AG04450 (cell line): ENCODE results near the gene TSR2. TPM values are rescaled to one million over a fixed set of nuclear protein-coding genes. Genes with fewer than 3 reads are reported as not detected.

Experiments
- CTCF ChIA-PET: fragments of 300-600, 350-600 bp; formaldehyde crosslinking; extraction: SDS; loops from one replicate; lab custom pipeline; 2022; ENCODE audit warnings: antibody characterized with exemption, inconsistent platforms; lab: Charles Lee
- POLR2A ChIA-PET: fragments of 350-600 bp; formaldehyde crosslinking; extraction: SDS; loops from one replicate; lab custom pipeline; 2021; ENCODE audit warnings: antibody characterized with exemption, inconsistent platforms; lab: Yijun Ruan, JAX
- DNase-seq: peaks from one replicate; pipeline ENCODE4 v3.0.0-alpha.2; 2011; ENCODE audit warnings: low read depth, low spot score
- H3K27ac ChIP-seq: one replicate; pipeline ENCODE4 v1.5.1; 2012; ENCODE audit warnings: low read depth, low read length, control low read depth
- H3K27me3 ChIP-seq: one replicate; pipeline ENCODE4 v1.6.0; 2012; ENCODE audit warnings: low read length; ENCODE audit not compliant: control insufficient read depth, insufficient read depth
- H3K4me3 ChIP-seq: 2 replicates; pipeline ENCODE4 v1.5.1; 2011; ENCODE audit warnings: mild to moderate bottlenecking, low read depth, low read length, control low read depth
- H3K9me3 ChIP-seq: 2 replicates; pipeline ENCODE4 v1.5.1; 2012; ENCODE audit warnings: low read length; ENCODE audit not compliant: control insufficient read depth, insufficient read depth
- CTCF ChIP-seq: IDR thresholded peaks from 2 replicates; pipeline ENCODE4 v1.5.1; 2011; ENCODE audit warnings: low read depth, low read length, control low read depth, inconsistent platforms
- polyA plus RNA-seq: library from polyadenylated mRNA; depleted of rRNA; stranded (reverse); fragments of >200 nt; gene quantifications from 2 replicates; pipeline ENCODE4 v1.2.3, GENCODE V29; 2011

The TSR2 gene
- polyA plus RNA-seq, 1 experiment, result 17.8 TPM

DNA sequence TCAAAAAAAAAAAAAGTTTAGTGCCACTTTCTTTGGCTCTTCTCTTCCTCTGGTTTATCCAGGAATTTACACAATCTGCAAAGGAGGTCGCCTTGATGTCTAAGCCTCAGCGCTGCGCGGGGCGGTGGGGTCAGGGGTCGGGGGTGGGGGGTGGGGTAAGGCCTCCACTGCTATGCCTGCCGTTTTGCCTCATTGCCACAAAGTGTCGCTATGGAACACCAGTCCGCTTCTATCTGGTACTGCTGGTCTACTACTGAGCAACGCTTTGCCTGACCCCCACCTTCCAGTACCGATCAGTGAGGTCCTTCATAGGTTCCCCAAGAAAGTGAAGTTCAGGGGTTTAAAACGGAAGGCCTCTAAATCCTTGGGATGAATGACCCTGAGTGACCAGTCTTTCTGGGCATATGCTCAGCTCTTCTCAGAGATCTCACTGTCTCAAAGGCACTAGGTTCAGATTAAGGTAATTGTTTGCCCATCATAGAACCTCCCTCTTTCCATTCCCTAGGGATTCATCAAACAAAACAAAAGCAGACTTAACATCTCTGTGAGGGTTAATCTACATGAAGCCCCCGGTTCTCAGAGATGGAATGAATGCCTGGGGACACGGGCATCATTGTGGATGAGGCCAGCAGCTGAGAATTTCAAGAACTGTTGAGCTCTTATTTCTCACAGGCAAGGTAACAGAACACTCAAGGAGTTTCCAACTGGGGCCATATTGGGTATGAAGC is 16.9 kb upstream of the TSR2 start:
- Histone ChIP-seq H3K4me3 (no peak overlapping the region), H3K27me3 (no peaks in the 10 kb centered on the region), H3K9me3 (no peaks in the 10 kb centered on the region), H3K27ac (no peak overlapping the region)
- TF ChIP-seq CTCF, result no peak
- ChIA-PET CTCF (interaction anchor here (1.0 kb wide), 1 partner anchor 636 kb away, joined by 3 read pairs; no protein-coding TSS in a partner anchor), POLR2A (no interaction called here)
- DNase-seq, result no peak

- DNase-seq, result no peak
Measured at GRCh38 chrX:54427837-54428424, 12.3 kb upstream of the TSR2 start.

DNA sequence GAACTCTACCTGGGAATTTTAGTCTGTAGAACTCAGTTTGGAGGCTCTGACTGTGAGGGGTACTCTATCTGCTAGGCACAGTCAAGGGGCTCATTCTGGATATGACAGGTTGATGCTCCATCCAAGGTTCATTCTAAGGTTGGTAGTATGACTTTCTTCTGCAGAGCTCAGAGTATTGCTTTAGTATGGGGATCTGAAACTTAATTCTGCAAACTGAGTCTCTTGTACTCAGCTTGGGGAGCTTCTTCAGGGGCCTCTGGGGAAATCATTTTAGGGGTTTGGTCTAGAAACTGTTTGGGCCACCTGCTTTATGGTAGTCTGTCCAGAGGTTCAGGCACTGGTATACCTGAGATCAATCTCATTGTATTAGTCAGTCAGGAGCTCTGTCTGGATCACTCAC is 9.7 kb upstream of the TSR2 start:
- ChIA-PET CTCF (no interaction called here), POLR2A (no interaction called here)
- H3K9me3 ChIP-seq, result no peaks in the 10 kb centered on the region

More at GRCh38 chrX:54427837-54428424, 12.3 kb upstream of the TSR2 start:
- H3K9me3 ChIP-seq, result no peaks in the 10 kb centered on the region
- no peaks in the 10 kb centered on the region for H3K27me3 ChIP-seq
- CTCF ChIA-PET, result no interaction called here
- POLR2A ChIA-PET, result no interaction called here
- no peak overlapping the region for H3K27ac ChIP-seq
- no peak overlapping the region for H3K4me3 ChIP-seq
- no peak for TF ChIP-seq CTCF

GRCh38 chrX:54435121-54435520 is 5.1 kb upstream of the TSR2 start:
- no peak for DNase-seq
- H3K4me3 ChIP-seq, result no peak overlapping the region
- ChIA-PET POLR2A (no interaction called here), CTCF (no interaction called here)
- no peak overlapping the region for H3K27ac ChIP-seq
- no peaks in the 10 kb centered on the region for H3K9me3 ChIP-seq
- no peak for TF ChIP-seq CTCF
- H3K27me3 ChIP-seq, result no peaks in the 10 kb centered on the region

More for the DNA sequence above, 9.7 kb upstream of the TSR2 start:
- Histone ChIP-seq H3K27ac (no peak overlapping the region), H3K27me3 (no peaks in the 10 kb centered on the region), H3K4me3 (no peak overlapping the region)
- no peak for DNase-seq
- no peak for TF ChIP-seq CTCF

DNA sequence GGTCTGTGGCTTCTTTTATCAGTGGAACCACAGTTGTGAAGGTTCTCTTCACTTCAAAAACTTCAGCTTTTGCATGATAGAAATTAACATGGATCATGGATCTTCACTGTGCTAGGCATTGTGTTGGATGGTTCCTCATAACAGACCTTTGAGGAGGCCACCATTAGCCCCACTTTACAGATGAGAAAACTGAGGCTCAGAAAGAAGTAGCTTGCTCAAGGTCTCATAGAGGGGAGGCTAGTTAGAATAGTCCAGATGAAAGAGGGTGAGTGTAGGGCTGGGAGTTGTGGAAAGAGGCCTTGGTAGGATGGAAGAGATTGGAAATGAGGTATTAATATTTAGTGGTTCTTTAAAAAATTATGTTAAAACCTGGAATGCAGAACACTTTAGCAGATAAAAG is 2.6 kb downstream of the TSR2 start:
- no peak for TF ChIP-seq CTCF
- POLR2A ChIA-PET, result no interaction called here
- CTCF ChIA-PET, result no interaction called here
- Histone ChIP-seq H3K9me3 (no peaks in the 10 kb centered on the region), H3K4me3 (no peak overlapping the region), H3K27ac (no peak overlapping the region), H3K27me3 (no peaks in the 10 kb centered on the region)
- DNase-seq, result no peak
